Measurements from ENCODE around the gene PURB. TPM values are rescaled to one million over a fixed set of nuclear protein-coding genes. Genes with fewer than 3 reads are reported as not detected.

PURB gene
- total RNA-seq, 1 experiment from 2014 or later: 21.3 TPM

- DNase-seq: no peak
- no peak overlapping the region for H2BK12ac ChIP-seq (ENCODE audit: insufficient read length, low read depth, low read length)
- H3K79me2 ChIP-seq (ENCODE audit: insufficient read depth, low read length): peaks cover 21% of the 10 kb centered on the region; the same call in 1 of the 2 replicates
- H3K14ac ChIP-seq (ENCODE audit: insufficient read depth, low read length): peak overlapping the region; percentile 90; the same call in 1 of the 2 replicates
- no peaks in the 10 kb centered on the region for H4K20me1 ChIP-seq (ENCODE audit: control insufficient read depth, insufficient read depth, insufficient read length)
- Mint-ChIP-seq H3K27me3 (ENCODE audit: low read depth) (no peaks in the 10 kb centered on the region), H3K9me3 (no peaks in the 10 kb centered on the region), H3K4me1 (peaks cover 8 to 19% of the 10 kb centered on the region in 2 experiments), H3K27ac (peak overlapping the region; percentile 99; a peak in 6 of 7 replicates), H3K36me3 (ENCODE audit: insufficient read depth in 1 of 3, low read depth in 3 of 3) (peaks cover 4 to 7% (median 6%) of the 10 kb centered on the region in 3 experiments; a peak in 6 of 7 replicates), H3K4me3 (peak overlapping the region; percentile 97 to 99)
- H3K4me2 ChIP-seq (ENCODE audit: insufficient read depth, insufficient read length, low read length): peak overlapping the region; percentile 91
- H2BK15ac ChIP-seq (ENCODE audit: low read depth, low read length): no peak overlapping the region
- no peak overlapping the region for H3K23ac ChIP-seq (ENCODE audit: insufficient read length, low read depth, low read length)
- peak overlapping the region; percentile 99 for H3K9ac ChIP-seq (ENCODE audit: extremely low read depth, insufficient read length, low read length)
- no CpG with 5 or more reads among the region's 36 CpGs for WGBS (ENCODE audit: extremely low coverage, insufficient read length, low lambda C conversion rate)
- TF ChIP-seq CTCF (conservative IDR thresholded peaks at IDR 0.05): peak; percentile 87
- peak overlapping the region; percentile 86 for H3K18ac ChIP-seq (ENCODE audit: insufficient read length, low read depth, low read length)
- H2BK120ac ChIP-seq (ENCODE audit: low read depth, low read length, poor library complexity, severe bottlenecking): no peak overlapping the region
- H3K27ac ChIP-seq (ENCODE audit: insufficient read length, low read depth, low read length): peak overlapping the region; percentile 81
- peaks cover 2% of the 10 kb centered on the region for H3K79me1 ChIP-seq (ENCODE audit: insufficient read depth, low read depth, low read length, poor library complexity, severe bottlenecking)
- H3K27me3 ChIP-seq (ENCODE audit: insufficient read depth, low read length): no peaks in the 10 kb centered on the region
- no peak overlapping the region for H3K56ac ChIP-seq (ENCODE audit: insufficient read length, low read depth, low read length)
- H3K4ac ChIP-seq (ENCODE audit: low read depth, low read length): no peak overlapping the region; the same call in 1 of the 2 replicates
- H3K9me3 ChIP-seq (ENCODE audit: control insufficient read depth, low read depth, low read length): no peaks in the 10 kb centered on the region
- peak overlapping the region; percentile 65 for H2BK5ac ChIP-seq (ENCODE audit: insufficient read length, low read length)
- no peak overlapping the region for H2AFZ ChIP-seq (ENCODE audit: low read length)
- no peak overlapping the region for H4K8ac ChIP-seq (replicated peaks; ENCODE audit: insufficient read length, low read depth, low read length)
- H4K91ac ChIP-seq (ENCODE audit: insufficient read length, low read depth, low read length): no peak overlapping the region
- no peak overlapping the region for H3T11ph ChIP-seq (ENCODE audit: low read length)
- H2BK20ac ChIP-seq (ENCODE audit: low read depth, low read length, poor library complexity, severe bottlenecking): no peak overlapping the region
- no peaks in the 10 kb centered on the region for H3K23me2 ChIP-seq (ENCODE audit: insufficient read length, low read depth, low read length, poor library complexity, severe bottlenecking)
- H4K5ac ChIP-seq (ENCODE audit: insufficient read length, low read depth, low read length): no peak overlapping the region
- no peaks in the 10 kb centered on the region for H3K4me1 ChIP-seq (ENCODE audit: insufficient read depth, low read length)
- no peak overlapping the region for H2AK5ac ChIP-seq (ENCODE audit: insufficient read length, low read length)
Measured at GRCh38 chr7:44847509-44847919, 37.8 kb downstream of the PURB start.

Measured in H9 (cell line).